Measurements from ENCODE around the gene SOAT2. TPM values are rescaled to one million over a fixed set of nuclear protein-coding genes. Genes with fewer than 3 reads are reported as not detected.

SOAT2 gene
- total RNA-seq, 1 experiment from 2014 or later: not detected

Other genes with a start within 250 kb of the SOAT2 start
- 0.83 TPM in 1 of 2 replicates, not detected in the other for gene KRT8, start 198.4 kb upstream of the SOAT2 start, total RNA-seq (2014; rRNA removed)
- gene KRT18, start 154.4 kb upstream of the SOAT2 start, total RNA-seq (2014; rRNA removed): 0.52 and 0.77 TPM in 2 replicates
- 468 and 479 TPM in 2 replicates for gene EIF4B, start 97.0 kb upstream of the SOAT2 start, total RNA-seq (2014; rRNA removed)
- 79.6 and 95.7 TPM in 2 replicates for gene TNS2, start 53.4 kb upstream of the SOAT2 start, total RNA-seq (2014; rRNA removed)
- gene SPRYD3, start 24.1 kb upstream of the SOAT2 start, total RNA-seq (2014; rRNA removed): 20.0 and 21.9 TPM in 2 replicates
- 178 and 231 TPM in 2 replicates for gene IGFBP6, start 5.8 kb upstream of the SOAT2 start, total RNA-seq (2014; rRNA removed)
- gene ZNF740, start 77.2 kb downstream of the SOAT2 start, total RNA-seq (2014; rRNA removed): 7.4 and 10.5 TPM in 2 replicates
- gene CSAD, start 77.4 kb downstream of the SOAT2 start, total RNA-seq (2014; rRNA removed): 5.2 and 6.1 TPM in 2 replicates
- not detected in 2 replicates for gene ITGB7, start 103.8 kb downstream of the SOAT2 start, total RNA-seq (2014; rRNA removed)
- 16.9 and 17.1 TPM in 2 replicates for gene RARG, start 128.7 kb downstream of the SOAT2 start, total RNA-seq (2014; rRNA removed)
- gene ESPL1, start 164.8 kb downstream of the SOAT2 start, total RNA-seq (2014; rRNA removed): 14.8 and 18.2 TPM in 2 replicates
- 254 and 270 TPM in 2 replicates for gene PFDN5, start 192.1 kb downstream of the SOAT2 start, total RNA-seq (2014; rRNA removed)
- 53.1 and 55.0 TPM in 2 replicates for gene MYG1, start 196.2 kb downstream of the SOAT2 start, total RNA-seq (2014; rRNA removed)
- gene AAAS, start 218.1 kb downstream of the SOAT2 start, total RNA-seq (2014; rRNA removed): 64.6 and 71.2 TPM in 2 replicates
- gene SP7, start 232.9 kb downstream of the SOAT2 start, total RNA-seq (2014; rRNA removed): not detected in 2 replicates